ENCODE data around the gene GPC6. TPM values are rescaled to one million over a fixed set of nuclear protein-coding genes. Genes with fewer than 3 reads are reported as not detected.

Gene GPC6
- total RNA-seq, 1 experiment from 2014 or later, result 5.1 TPM

GRCh38 chr13:94344126-94344818 lies 1117.7 kb downstream of the GPC6 start:
- DNase-seq (ENCODE audit: low spot score), result no peak

DNA sequence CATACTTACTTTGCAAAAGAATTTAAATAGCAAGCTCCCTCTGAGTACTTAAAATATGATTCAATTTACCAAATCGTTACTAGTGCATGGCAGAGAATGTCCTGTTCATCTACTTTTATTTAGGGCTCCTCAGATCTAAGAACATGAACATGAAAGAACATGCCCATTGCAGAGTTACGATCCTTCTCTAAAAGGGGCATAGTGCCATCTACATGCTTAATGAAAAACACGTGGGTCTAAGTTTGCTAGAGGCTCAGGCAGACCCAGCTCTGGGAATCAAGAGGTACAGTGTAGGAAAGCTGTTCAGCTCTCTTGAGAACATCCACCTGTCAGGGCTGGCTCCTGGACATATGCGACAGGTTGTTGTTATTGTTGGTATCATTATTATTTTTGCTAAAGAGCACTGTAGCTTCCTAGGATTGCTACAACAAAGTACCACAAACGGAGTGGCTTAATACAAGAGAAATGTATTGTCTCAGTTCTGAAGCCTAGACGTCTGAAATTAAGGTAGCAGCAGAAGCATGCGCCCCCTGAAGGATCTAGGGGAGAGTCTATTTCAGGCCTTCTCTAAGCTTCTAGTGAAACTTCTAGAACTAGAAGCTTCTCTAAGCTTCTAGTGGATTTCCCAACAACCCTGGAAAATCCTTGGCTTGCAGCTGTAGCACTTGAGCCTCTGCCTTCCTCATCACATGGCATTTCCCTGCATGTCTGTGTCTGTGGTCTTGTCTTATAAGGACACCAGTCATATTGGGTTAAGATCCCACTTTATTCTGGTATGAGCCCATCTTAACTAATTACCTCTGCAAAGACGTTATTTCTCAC lies 1119.0 kb downstream of the GPC6 start:
- DNase-seq (ENCODE audit: low spot score), result peak; percentile 30

- DNase-seq (ENCODE audit: low spot score), result no peak
Measured at GRCh38 chr13:94346261-94347019, 1119.8 kb downstream of the GPC6 start.

GRCh38 chr13:94351292-94351990 lies 1124.8 kb downstream of the GPC6 start:
- DNase-seq (ENCODE audit: low spot score), result peak; percentile 38

GRCh38 chr13:94352057-94352456 lies 1125.5 kb downstream of the GPC6 start:
- DNase-seq (ENCODE audit: low spot score), result no peak

GRCh38 chr13:94353167-94353710 lies 1126.6 kb downstream of the GPC6 start:
- no peak for DNase-seq (ENCODE audit: low spot score)

GRCh38 chr13:94359875-94360274 lies 1133.3 kb downstream of the GPC6 start:
- no peak for DNase-seq (ENCODE audit: low spot score)

DNA sequence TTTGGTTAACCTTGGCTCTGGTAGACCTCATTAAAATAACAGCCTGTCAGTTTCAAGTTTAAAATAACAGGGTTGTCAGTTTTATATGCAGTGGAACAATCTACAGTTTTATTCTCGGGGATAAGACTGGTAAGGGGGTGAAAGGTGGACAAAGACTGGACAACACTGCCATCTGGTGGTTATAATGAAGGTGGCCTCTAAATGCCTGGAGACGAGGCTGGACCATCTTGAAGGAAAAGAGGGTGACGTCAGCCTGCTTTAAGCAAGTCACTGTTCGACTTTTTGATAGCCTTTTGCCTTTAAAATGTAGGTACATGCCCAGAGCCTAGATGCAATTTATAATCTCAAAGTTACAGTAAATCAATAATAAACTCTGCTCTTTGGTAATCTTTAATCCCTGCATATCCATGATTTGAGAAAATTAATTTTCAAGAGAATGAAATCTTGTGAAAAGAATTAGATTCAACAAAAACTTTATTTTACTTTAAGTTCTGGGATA lies 1135.9 kb downstream of the GPC6 start:
- DNase-seq (ENCODE audit: low spot score), result peak; percentile 93

DNA sequence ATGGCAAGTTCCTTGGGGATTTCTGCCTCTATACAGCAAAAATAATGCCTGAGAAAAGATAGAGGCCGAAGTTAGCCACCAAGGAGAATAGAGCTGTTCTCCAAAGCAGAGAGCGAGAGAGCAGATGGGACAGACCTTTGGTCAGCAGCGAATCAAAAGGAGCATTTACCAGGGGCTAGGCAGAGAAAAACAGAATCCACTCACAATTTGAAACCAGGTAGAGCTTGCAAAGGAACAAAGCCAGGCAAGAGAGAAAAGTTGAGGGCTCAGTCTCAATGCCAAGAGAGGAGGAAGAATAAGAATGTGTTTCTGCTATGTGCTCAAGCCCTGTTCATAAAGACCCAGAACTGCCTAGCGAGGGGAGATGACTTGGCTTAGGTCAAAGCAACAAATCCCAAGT lies 1140.1 kb downstream of the GPC6 start:
- no peak for DNase-seq (ENCODE audit: low spot score)

DNA sequence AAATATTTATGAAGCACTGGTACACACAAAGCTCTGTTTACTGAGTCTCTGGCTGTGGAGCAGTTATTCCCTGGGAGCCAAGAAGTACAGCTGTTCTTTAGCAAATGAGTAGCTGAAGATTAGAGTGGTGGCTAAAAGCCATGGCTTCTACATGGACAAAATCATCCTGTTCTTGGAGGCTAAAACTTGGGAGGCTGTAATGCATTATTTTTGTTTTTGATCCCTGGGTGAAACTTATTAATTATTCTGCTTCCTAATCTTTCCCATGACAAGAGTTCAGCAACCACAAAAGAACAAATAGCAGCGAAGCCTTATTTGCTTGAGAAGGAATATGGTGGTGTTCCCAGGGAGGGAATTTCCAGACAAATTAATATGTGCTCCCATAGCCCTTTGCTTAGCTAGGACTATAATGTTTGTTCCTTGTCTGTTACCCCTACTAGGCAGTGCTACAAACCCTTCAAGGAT lies 1143.4 kb downstream of the GPC6 start:
- no peak for DNase-seq (ENCODE audit: low spot score)

GRCh38 chr13:94371855-94372254 lies 1145.2 kb downstream of the GPC6 start:
- no peak for DNase-seq (ENCODE audit: low spot score)

DNA sequence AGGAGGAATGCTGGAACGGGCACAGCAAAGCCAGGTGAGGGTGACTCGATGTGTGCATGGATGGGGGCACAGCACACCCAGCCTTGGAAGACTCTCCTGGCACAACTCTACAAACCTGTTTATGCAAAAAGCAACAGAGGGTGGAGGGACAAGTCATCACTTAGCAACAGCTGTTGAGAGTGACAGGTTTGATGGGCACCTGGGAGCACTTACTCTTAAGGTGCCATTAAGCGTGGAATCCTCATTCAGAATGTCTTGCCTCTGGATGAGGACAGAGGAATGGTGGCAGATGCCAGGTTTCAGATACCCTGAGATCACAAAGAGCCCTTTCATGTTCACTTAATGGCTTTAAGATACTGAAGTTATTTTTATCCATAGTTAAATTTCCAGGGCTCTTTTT lies 1155.9 kb downstream of the GPC6 start:
- no peak for DNase-seq (ENCODE audit: low spot score)

DNA sequence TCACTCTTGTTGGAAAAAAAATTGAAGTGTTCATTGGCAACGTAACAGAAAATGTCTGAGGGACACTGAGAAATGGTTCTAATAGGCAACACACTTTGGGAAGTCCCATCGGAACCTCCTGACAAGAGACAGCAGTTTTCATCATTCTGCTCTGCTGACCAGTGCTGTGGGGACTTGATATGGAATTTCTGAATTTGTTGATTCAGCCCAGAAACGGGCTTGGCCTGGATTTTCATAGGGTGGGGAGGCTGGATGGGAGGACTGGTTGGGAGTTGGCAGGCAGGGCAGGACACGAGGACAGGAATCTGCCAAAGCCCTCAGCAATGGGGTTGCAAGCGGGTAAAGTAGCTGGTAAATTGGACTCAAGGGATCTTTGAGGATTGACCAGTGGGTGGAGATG lies 1156.4 kb downstream of the GPC6 start:
- no peak for DNase-seq (ENCODE audit: low spot score)

- DNase-seq (ENCODE audit: low spot score), result no peak
Measured at GRCh38 chr13:94384231-94384905, 1157.8 kb downstream of the GPC6 start.

DNA sequence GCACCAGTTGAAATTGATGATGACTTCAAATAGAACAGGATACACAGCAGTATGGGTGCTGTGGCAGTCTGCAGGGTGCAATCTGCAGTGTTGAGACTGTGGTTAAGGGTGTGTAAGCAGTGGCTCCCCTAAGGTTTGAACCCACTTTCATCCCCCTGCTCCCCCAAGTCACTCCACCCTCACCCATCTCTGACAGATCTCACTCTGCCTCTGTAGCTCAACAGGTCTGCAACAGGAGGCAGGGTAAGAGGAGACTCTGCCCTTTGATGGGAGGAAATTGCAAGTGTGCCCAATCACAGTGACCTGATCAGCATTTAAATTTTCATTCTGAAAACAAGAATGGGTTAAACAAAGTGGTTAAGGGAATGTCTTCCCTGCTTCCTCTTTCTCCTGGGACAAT lies 1160.4 kb downstream of the GPC6 start:
- no peak for DNase-seq (ENCODE audit: low spot score)

GRCh38 chr13:94389604-94390351 lies 1163.2 kb downstream of the GPC6 start:
- no peak for DNase-seq (ENCODE audit: low spot score)

DNA sequence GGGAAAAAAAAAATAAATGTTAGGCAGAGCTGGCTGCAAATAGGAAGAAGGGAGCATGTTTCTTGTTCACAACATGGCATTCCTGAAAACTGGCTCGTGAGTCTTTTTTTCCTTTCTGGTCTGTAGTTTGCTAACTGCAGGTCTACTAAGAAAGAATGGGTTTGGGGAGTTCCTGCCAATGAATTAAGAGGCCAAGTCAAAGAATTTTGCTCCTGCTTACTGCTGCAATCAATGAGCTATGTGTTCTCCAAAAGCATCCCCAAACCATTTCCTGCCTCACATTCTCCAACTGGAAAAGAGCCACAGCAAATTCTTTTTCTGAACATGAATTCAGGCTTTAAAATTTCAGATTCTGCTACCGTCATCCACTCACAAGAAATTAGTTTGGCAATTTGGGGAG lies 1164.3 kb downstream of the GPC6 start:
- no peak for DNase-seq (ENCODE audit: low spot score)

GRCh38 chr13:94394723-94395122 lies 1168.1 kb downstream of the GPC6 start:
- no peak for DNase-seq (ENCODE audit: low spot score)

DNA sequence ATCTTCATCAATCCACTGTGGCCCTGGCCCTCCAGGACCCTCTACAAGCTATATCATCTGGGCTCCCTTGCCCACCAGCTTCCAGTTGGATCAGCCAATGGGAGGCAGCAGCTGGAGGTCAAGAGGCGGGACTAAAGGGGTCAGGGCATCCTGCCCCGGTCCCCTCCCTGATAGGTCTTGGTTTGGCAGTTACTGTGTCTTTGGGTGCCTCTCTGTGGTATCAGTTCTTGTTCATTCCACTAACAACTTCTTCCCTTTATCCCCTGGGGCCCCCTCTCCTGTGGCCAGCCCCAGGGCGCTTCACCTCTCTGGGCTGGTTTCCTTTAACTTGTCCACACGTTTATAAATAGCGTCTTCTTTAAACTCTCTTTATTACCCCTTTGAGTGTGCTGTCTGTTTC lies 1169.3 kb downstream of the GPC6 start:
- DNase-seq (ENCODE audit: low spot score), result no peak

- no peak for DNase-seq (ENCODE audit: low spot score)
Measured at GRCh38 chr13:94399812-94400211, 1173.2 kb downstream of the GPC6 start.

Data from A172 (cell line).